Thyroid gland (tissue), 4 donors: ENCODE measurements around the gene KLK2.

Experiments used
- CTCF ChIP-seq, 6 experiments: fragments of 200-600 bp in 3 of 6; fragments of 450-650 bp in 3 of 6; sonication (generic) in 3 of 6; IDR thresholded peaks; one replicate each; pipeline ENCODE4 v1.5.1; 2016 to 2019; ENCODE audit warnings: antibody characterized with exemption in 6 of 6, mild to moderate bottlenecking in 2 of 6, inconsistent platforms in 1 of 6, moderate library complexity in 1 of 6
- POLR2A ChIP-seq, 2 donors: fragments of 450-650 bp; IDR thresholded peaks; one replicate each; pipeline ENCODE4 v1.6.1; 2017; ENCODE audit warnings: antibody characterized with exemption in 2 of 2, mild to moderate bottlenecking in 2 of 2, moderate library complexity in 1 of 2

GRCh38 chr19:50831026-50831396 lies 42.2 kb upstream of the KLK2 start:
- TF ChIP-seq CTCF (IDR thresholded peaks at IDR 0.05): no peak
- TF ChIP-seq POLR2A (IDR thresholded peaks at IDR 0.05): no peak
